ENCODE measurements around the gene NAALADL2.

Gene NAALADL2

DNA sequence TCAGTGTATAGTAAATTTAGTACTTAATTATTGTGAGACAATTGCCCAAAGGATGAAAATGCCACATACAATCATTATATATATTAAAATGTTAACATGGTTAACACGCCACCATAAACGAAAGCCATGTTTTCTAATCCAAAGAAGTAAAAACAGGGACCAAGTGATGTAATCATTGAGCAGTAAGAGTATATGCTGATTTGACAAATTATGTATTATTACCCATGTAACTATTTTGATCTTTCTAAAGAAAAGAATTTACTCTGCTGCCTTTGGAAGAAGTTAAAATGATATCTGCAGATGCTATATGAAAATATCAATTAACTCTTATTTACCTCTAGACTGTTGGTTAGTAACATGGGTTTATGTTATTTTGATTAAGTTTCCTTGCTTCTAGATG is 150.2 kb downstream of the NAALADL2 start:
- Histone ChIP-seq H3K9ac (ENCODE audit: low read length) (no peak overlapping the region), H3K27ac (ENCODE audit: low read depth, low read length, poor library complexity, severe bottlenecking) (no peak overlapping the region), H3K4me2 (ENCODE audit: low read length) (no peak overlapping the region), H3K4me1 (ENCODE audit: insufficient read depth, low read length, severe bottlenecking) (no peaks in the 10 kb centered on the region), H3K9me2 (ENCODE audit: low read depth, low read length) (no peaks in the 10 kb centered on the region), H4K20me1 (ENCODE audit: insufficient read depth, low read length) (no peaks in the 10 kb centered on the region), H3K36me3 (ENCODE audit: insufficient read depth, low read length) (no peaks in the 10 kb centered on the region), H3K27me3 (ENCODE audit: insufficient read depth, low read length) (no peaks in the 10 kb centered on the region), H3F3A (ENCODE audit: insufficient read depth, low read length) (no peaks in the 10 kb centered on the region), H2AFZ (ENCODE audit: low read length) (no peak overlapping the region), H3K4me3 (ENCODE audit: low read depth, low read length, poor library complexity, severe bottlenecking) (no peak overlapping the region), H3K79me2 (ENCODE audit: insufficient read depth, low read length) (no peaks in the 10 kb centered on the region), H3K9me3 (ENCODE audit: low read length) (no peaks in the 10 kb centered on the region)
- TF ChIP-seq, protein P1, sequence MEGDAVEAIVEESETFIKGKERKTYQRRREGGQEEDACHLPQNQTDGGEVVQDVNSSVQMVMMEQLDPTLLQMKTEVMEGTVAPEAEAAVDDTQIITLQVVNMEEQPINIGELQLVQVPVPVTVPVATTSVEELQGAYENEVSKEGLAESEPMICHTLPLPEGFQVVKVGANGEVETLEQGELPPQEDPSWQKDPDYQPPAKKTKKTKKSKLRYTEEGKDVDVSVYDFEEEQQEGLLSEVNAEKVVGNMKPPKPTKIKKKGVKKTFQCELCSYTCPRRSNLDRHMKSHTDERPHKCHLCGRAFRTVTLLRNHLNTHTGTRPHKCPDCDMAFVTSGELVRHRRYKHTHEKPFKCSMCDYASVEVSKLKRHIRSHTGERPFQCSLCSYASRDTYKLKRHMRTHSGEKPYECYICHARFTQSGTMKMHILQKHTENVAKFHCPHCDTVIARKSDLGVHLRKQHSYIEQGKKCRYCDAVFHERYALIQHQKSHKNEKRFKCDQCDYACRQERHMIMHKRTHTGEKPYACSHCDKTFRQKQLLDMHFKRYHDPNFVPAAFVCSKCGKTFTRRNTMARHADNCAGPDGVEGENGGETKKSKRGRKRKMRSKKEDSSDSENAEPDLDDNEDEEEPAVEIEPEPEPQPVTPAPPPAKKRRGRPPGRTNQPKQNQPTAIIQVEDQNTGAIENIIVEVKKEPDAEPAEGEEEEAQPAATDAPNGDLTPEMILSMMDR (IDR thresholded peaks at IDR 0.05; ENCODE audit: low read length), result no peak
- TF ChIP-seq EZH2 (IDR thresholded peaks at IDR 0.05; ENCODE audit: borderline replicate concordance, low read length), result no peak

DNA sequence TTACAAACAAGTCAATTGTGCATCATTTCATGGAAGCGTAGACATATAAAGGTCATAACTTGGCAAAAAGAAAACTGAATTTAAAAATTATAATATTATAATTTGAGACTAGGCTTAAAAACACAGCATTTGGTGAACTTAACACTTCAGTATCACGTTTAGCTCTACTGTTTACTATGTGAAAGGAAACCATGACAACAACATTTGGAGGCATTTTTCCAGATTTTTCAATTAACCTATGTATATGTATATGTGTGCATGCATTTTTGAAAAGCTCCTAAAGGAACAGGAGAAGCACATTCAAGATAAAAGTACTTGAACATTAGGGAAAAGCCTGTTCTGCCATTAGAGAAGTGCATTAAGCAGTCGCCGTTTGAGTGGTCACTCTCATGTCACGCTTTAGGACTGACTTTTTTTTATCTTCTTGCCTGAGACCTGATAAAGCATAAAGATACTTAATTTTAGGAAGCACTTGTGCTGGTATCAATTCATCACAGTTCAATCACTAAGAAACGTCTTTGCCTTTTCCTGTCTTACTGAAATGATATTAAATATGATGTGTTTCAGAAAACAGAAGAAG is 156.0 kb downstream of the NAALADL2 start:
- Histone ChIP-seq H3K4me3 (ENCODE audit: low read depth, low read length, poor library complexity, severe bottlenecking) (no peak overlapping the region), H3K9ac (ENCODE audit: low read length) (no peak overlapping the region), H3K9me2 (ENCODE audit: low read depth, low read length) (no peaks in the 10 kb centered on the region), H3K27me3 (ENCODE audit: insufficient read depth, low read length) (no peaks in the 10 kb centered on the region), H3K27ac (ENCODE audit: low read depth, low read length, poor library complexity, severe bottlenecking) (no peak overlapping the region), H3K36me3 (ENCODE audit: insufficient read depth, low read length) (no peaks in the 10 kb centered on the region), H3K4me1 (ENCODE audit: insufficient read depth, low read length, severe bottlenecking) (no peaks in the 10 kb centered on the region), H3K79me2 (ENCODE audit: insufficient read depth, low read length) (no peaks in the 10 kb centered on the region), H3K9me3 (ENCODE audit: low read length) (no peaks in the 10 kb centered on the region), H3K4me2 (ENCODE audit: low read length) (no peak overlapping the region), H3F3A (ENCODE audit: insufficient read depth, low read length) (no peaks in the 10 kb centered on the region), H4K20me1 (ENCODE audit: insufficient read depth, low read length) (no peaks in the 10 kb centered on the region), H2AFZ (ENCODE audit: low read length) (no peak overlapping the region)
- TF ChIP-seq, protein P1 (IDR thresholded peaks at IDR 0.05; ENCODE audit: low read length), result no peak
- TF ChIP-seq EZH2 (IDR thresholded peaks at IDR 0.05; ENCODE audit: borderline replicate concordance, low read length), result no peak

DNA sequence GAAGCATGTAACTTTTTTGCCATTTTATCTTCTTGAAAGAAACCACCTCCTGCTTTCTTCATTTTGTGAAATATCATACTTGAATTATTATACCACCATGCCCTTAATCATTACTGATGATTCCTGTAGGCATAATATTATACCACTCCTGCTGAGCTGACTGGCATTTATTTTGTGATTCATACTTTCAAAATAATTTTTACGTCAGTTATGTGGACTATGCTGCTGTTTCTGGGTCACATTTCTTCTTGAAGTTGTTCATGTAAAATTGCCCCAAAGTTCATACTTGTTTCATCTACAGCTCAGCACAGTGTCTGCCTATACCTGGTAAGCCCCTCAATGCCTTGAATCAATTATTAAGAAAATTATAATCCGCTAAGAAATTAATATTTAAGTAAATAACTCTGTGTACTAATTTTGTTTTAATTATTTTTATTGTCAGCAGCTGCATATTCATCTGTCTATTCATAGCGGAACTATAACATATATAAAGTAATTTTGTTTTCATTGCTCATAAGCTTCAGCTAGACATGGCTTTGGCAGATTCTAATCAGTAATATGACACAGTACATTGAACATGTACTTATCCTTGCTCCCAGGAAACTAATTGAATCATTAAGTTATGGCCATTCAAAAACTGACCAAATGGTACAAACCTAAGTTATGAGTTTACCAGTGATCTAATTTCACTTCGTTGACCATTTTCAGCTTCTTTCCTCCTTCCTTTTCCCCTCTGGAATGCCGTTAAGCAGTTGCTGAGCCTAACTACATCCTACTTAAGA is 160.0 kb downstream of the NAALADL2 start:
- no peak overlapping the region for H2AFZ ChIP-seq (ENCODE audit: low read length)
- TF ChIP-seq, protein P1 (IDR thresholded peaks at IDR 0.05; ENCODE audit: low read length), result no peak
- TF ChIP-seq EZH2 (IDR thresholded peaks at IDR 0.05; ENCODE audit: borderline replicate concordance, low read length), result no peak
- H3K4me1 ChIP-seq (ENCODE audit: insufficient read depth, low read length, severe bottlenecking), result no peaks in the 10 kb centered on the region
- no peaks in the 10 kb centered on the region for H3K79me2 ChIP-seq (ENCODE audit: insufficient read depth, low read length)
- H3K9ac ChIP-seq (ENCODE audit: low read length), result no peak overlapping the region
- H3K27ac ChIP-seq (ENCODE audit: low read depth, low read length, poor library complexity, severe bottlenecking), result no peak overlapping the region
- no peaks in the 10 kb centered on the region for H3K9me3 ChIP-seq (ENCODE audit: low read length)
- no peaks in the 10 kb centered on the region for H3F3A ChIP-seq (ENCODE audit: insufficient read depth, low read length)
- H4K20me1 ChIP-seq (ENCODE audit: insufficient read depth, low read length), result no peaks in the 10 kb centered on the region
- H3K9me2 ChIP-seq (ENCODE audit: low read depth, low read length), result no peaks in the 10 kb centered on the region
- H3K27me3 ChIP-seq (ENCODE audit: insufficient read depth, low read length), result no peaks in the 10 kb centered on the region
- no peak overlapping the region for H3K4me3 ChIP-seq (ENCODE audit: low read depth, low read length, poor library complexity, severe bottlenecking)
- H3K36me3 ChIP-seq (ENCODE audit: insufficient read depth, low read length), result no peaks in the 10 kb centered on the region
- H3K4me2 ChIP-seq (ENCODE audit: low read length), result no peak overlapping the region

All from OCI-LY1 (cell line).